ENCODE results near the gene ACOX2. TPM values are rescaled to one million over a fixed set of nuclear protein-coding genes. Genes with fewer than 3 reads are reported as not detected.
A peak's percentile ranks its signal among the peaks of the same experiment; 100 is the strongest.

The ACOX2 gene
- total RNA-seq, 2 donors from 2014 or later, result 20.8 to 22.2 TPM

DNA sequence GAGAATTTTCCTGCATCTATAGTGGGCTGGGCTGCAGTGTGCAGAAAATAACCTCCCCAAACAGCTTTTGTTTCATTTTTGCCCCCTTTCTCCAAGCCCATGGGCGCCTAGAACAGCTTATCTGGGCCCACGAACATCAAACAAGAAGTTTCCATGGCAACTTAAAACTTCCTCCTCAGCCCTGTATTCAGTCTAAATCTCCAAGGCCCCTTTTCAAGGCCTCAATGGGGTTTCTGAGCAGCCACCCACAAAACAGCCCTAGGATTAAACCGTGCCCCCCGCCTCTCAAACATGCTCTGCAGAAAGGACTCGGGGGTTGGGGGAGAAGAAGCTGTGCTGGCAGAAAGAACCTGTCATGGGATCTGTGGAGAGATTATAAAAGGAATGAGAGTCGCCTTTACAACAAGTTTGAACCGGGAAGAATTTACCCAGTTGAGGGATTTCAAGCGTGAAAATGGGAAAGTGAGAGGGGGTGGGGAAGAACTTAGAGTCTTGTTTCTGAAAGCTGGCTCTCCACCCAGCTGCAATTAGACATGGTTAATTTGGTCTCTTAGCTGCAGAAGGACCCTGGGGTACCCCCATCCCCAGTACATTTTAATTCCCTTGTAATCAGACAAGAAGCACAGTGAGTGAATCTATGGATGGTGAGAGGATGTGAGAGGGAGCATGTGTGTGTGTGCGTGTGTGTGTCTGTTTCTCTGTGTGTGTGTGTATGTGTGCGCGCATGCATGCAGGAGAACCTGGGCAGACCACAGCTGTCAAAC, 44.5 kb upstream of the ACOX2 start:
- Histone ChIP-seq H3K27ac (no peak overlapping the region), H3K4me1 (ENCODE audit: control insufficient read depth in 1 of 2, low read depth in 2 of 2) (peaks cover 0 to 27% of the 10 kb centered on the region in 2 donors), H3K4me3 (no peak overlapping the region), H3K27me3 (replicated peaks; ENCODE audit: insufficient read depth) (no peaks in the 10 kb centered on the region), H3K36me3 (no peaks in the 10 kb centered on the region), H3K9me3 (no peaks in the 10 kb centered on the region)
- TF ChIP-seq, protein P1, sequence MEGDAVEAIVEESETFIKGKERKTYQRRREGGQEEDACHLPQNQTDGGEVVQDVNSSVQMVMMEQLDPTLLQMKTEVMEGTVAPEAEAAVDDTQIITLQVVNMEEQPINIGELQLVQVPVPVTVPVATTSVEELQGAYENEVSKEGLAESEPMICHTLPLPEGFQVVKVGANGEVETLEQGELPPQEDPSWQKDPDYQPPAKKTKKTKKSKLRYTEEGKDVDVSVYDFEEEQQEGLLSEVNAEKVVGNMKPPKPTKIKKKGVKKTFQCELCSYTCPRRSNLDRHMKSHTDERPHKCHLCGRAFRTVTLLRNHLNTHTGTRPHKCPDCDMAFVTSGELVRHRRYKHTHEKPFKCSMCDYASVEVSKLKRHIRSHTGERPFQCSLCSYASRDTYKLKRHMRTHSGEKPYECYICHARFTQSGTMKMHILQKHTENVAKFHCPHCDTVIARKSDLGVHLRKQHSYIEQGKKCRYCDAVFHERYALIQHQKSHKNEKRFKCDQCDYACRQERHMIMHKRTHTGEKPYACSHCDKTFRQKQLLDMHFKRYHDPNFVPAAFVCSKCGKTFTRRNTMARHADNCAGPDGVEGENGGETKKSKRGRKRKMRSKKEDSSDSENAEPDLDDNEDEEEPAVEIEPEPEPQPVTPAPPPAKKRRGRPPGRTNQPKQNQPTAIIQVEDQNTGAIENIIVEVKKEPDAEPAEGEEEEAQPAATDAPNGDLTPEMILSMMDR (IDR thresholded peaks at IDR 0.05), result no peak
- DNase-seq (ENCODE audit: low spot score) (no peak), ATAC-seq (ENCODE audit: insufficient number of reproducible peaks, low FRiP score, low read depth) (no peak)

DNA sequence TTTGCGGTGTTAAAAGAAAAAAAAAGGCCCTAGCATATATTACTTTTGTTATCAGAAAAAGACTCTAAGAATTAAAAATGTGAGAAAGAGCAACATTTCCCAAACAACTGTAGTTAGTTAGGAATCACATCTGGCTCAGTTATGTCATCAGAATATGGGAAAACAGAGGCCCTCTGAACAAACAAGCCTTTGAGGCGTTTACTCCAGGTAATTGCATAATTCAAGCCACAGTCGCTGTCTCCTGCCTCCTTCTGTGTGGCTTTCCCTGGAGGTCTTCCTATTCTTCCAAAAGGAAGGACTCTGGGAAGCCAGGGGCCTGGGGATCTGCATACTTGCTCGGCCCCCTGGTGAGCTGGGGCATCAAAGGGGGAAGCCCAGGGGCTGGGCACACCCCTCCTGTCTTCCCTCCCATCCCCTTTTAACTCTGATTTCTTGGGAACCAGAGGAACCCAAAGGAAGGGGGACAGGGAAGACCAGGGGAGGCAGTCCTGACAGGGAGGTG, 43.9 kb upstream of the ACOX2 start:
- Histone ChIP-seq H3K9me3 (no peaks in the 10 kb centered on the region), H3K27ac (no peak overlapping the region), H3K4me1 (ENCODE audit: control insufficient read depth in 1 of 2, low read depth in 2 of 2) (peaks cover 0 to 20% of the 10 kb centered on the region in 2 donors), H3K36me3 (no peaks in the 10 kb centered on the region), H3K27me3 (replicated peaks; ENCODE audit: insufficient read depth) (no peaks in the 10 kb centered on the region), H3K4me3 (no peak overlapping the region)
- no peak for DNase-seq (ENCODE audit: low spot score)
- ATAC-seq (ENCODE audit: insufficient number of reproducible peaks, low FRiP score, low read depth), result no peak
- TF ChIP-seq, protein P1 (IDR thresholded peaks at IDR 0.05), result no peak

DNA sequence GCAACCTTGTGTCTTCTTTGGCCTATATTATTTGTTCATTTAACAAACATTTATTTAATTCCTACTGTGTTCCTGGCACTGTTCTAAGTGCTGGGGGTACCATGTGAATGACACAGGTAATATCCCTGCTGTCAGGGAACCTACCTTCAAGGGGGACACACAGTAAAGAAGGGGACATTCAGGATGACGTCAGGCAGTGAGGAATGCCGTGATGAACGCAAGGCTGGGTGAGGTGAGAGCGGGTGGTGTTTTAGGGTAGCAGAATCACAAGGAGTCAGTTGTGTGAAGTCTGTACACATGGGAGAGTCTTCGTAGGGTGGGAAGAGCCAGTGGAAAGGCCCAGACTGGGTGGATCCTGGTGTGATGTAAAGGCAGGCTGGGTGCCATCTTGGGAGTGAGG, 41.9 kb upstream of the ACOX2 start:
- TF ChIP-seq, protein P1 (IDR thresholded peaks at IDR 0.05), result no peak
- Histone ChIP-seq H3K4me3 (no peak overlapping the region), H3K4me1 (ENCODE audit: control insufficient read depth in 1 of 2, low read depth in 2 of 2) (peaks cover 0 to 16% of the 10 kb centered on the region in 2 donors), H3K9me3 (no peaks in the 10 kb centered on the region), H3K27me3 (replicated peaks; ENCODE audit: insufficient read depth) (no peaks in the 10 kb centered on the region), H3K36me3 (no peaks in the 10 kb centered on the region), H3K27ac (no peak overlapping the region)
- DNase-seq (ENCODE audit: low spot score) (no peak), ATAC-seq (ENCODE audit: insufficient number of reproducible peaks, low FRiP score, low read depth) (no peak)

DNA sequence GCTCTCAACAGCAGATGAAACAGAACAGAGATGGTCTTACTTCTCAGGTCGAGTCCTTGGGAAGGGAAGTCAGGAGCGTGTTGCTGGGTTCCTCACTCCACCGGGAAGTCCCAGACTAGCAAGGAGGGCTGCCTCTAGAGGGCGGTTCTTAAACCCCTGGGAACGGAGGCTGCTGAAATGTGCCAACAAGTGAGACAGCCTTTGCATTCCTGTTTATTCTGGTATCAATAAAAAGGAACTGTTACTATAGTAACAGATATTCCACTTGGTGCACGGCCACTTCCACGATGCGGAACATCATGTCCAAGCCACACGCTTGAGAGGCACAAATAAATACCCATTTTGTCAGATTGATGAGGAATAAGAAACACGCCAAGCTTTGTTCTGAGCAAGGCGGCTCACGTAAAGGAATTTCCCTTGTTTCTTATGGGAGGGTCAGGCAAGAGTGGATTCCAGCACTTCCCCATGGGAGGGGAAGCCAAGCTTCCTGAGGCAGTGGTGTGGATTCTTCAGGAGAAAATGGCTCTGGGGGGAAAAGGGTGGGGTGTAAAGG, 40.4 kb upstream of the ACOX2 start, which contains the start of gene FAM107A:
TSS of gene FAM107A (minus strand) at position 123 of the 553 bp plus-strand sequence. CDS start 7,531 bp downstream, outside the sequence.
- TF ChIP-seq, protein P1 (IDR thresholded peaks at IDR 0.05), result no peak
- ATAC-seq (ENCODE audit: insufficient number of reproducible peaks, low FRiP score, low read depth), result peak; percentile 61

DNA sequence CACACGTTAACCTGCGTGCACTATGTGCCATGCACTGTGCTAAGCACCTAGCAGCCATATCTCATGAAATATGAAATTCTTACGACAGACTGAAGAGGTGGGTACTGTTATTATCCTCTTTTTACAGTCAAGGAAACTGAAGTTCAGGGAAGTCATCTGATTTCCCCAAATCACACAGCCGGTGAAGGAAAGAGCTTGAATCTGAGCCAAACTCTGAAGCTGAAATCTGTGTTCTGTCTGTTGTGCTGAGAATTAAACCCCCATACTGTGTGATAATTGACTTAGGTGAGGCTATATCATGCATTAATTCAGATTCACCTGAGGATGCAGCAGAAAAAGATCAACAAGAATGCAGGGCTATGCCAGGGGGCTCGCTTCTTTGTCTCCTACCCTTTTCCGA, 39.7 kb upstream of the ACOX2 start:
- no peak for DNase-seq (ENCODE audit: low spot score)
- H3K4me1 ChIP-seq (ENCODE audit: control insufficient read depth in 1 of 2, low read depth in 2 of 2), result peaks cover 0 to 16% of the 10 kb centered on the region in 2 donors

More for the DNA sequence above, 40.4 kb upstream of the ACOX2 start, which contains the start of gene FAM107A:
- Histone ChIP-seq H3K4me1 (ENCODE audit: control insufficient read depth in 1 of 2, low read depth in 2 of 2) (peaks cover 0 to 16% of the 10 kb centered on the region in 2 donors), H3K27ac (peak within 1 kb of the TSS in 1 of 2 donors; percentile 43), H3K9me3 (no peaks in the 10 kb centered on the region), H3K36me3 (no peaks in the 10 kb centered on the region), H3K27me3 (replicated peaks; ENCODE audit: insufficient read depth) (no peaks in the 10 kb centered on the region), H3K4me3 (peak within 1 kb of the TSS; percentile 51)
- DNase-seq (ENCODE audit: low spot score), result peak; percentile 32

More for the DNA sequence above, 39.7 kb upstream of the ACOX2 start:
- ATAC-seq (ENCODE audit: insufficient number of reproducible peaks, low FRiP score, low read depth), result no peak
- TF ChIP-seq, protein P1 (IDR thresholded peaks at IDR 0.05), result no peak
- Histone ChIP-seq H3K36me3 (no peaks in the 10 kb centered on the region), H3K27ac (peak overlapping the region in 1 of 2 donors; percentile 43), H3K27me3 (replicated peaks; ENCODE audit: insufficient read depth) (no peaks in the 10 kb centered on the region), H3K4me3 (peak overlapping the region; percentile 51), H3K9me3 (no peaks in the 10 kb centered on the region)
